GM19455 (cell line): Measurements from ENCODE around the gene PIWIL4.
"Not testable (repeated sequence)": the region's sequence is repeated elsewhere in the genome, so short reads cannot be mapped to it uniquely, and the experiment has no call there.

ENCODE experiments used
- ATAC-seq: cut with Tn5 transposase; IDR thresholded peaks from one replicate; pipeline ENCODE4 v1.9.1; 2021; ENCODE audit not compliant: unreplicated experiment

Gene PIWIL4

DNA sequence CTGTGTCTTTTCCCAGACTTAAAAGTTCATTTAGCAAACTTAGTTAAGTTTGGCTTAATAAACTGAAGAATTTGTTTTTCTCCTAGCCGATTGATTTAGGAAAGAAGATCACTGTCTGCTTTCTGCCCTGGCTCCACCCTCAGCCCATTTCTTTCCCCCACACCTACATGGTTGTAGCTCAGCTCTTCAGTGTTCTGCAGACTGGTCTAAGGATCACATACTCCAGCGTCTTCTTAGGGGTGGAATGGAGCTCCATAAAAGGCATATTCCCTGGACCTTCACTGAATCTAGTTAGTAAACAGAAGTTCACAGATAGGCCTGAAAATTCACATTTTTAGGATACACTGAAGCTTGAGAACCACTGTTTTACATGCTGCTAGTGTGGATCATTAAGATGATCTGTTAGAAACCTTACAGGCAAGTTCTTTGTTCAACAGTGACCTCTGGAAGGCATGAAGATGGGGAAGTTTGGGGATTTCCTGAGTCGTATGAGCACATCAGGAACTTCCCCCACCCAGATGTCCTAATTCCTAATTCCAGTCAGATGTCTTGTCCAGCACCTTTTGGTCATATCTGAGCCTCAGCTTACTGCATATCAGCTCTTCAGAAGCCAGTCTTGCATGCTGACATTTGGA, 16.8 kb downstream of the PIWIL4 start:
- ATAC-seq = no peak

GRCh38 chr11:94584978-94585377, 17.8 kb downstream of the PIWIL4 start:
- ATAC-seq = no peak

GRCh38 chr11:94585399-94585798, 18.2 kb downstream of the PIWIL4 start:
- no peak for ATAC-seq

- no peak for ATAC-seq
These were observed 19.4 kb downstream of the PIWIL4 start for GRCh38 chr11:94586546-94586945.

DNA sequence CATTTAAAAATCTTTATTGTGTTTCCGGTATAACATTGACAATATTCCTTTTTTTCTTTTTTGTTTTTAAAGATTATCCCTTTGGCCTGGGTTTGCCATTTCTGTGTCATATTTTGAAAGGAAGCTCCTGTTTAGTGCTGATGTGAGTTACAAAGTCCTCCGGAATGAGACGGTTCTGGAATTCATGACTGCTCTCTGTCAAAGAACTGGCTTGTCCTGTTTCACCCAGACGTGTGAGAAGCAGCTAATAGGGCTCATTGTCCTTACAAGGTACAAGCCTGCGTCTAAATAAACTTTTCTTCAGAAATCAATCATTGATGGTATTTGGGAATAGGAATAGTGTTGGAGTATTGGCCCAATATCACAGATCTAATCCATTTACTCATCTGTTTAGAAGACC, 19.8 kb downstream of the PIWIL4 start:
- ATAC-seq = no peak

GRCh38 chr11:94588366-94588942, 21.3 kb downstream of the PIWIL4 start:
- ATAC-seq = no peak

DNA sequence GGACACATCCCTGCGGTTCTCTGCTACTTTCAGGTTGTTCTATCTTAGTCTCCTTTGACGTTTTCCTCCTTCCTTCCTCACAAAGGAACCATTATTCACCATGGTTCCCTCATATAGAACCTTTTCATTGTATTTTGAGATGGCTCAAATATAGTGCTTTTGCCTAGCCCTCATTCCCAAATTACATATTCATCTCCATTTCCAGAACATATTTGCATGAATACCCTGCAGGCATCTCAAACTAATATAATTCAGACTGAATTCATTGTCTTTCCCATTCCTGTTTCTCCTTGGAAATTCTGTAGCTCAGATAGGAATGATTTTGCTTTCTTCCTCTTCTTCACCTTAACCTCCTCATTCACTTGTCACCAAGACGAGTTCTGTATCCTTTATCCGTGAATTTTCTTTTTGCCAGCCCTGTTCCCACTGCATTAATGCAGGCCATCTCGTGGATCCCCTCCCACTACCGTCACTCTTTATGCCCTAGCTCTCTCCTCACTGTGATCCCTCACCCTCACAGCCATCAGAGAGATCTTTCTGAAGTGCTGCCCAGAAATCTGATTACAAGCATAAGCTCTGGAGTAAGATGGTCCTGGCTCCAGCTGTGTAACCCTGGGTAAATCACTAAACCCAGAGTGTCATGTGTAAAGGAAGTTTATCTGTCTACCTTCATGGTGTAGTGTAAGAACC, 23.3 kb downstream of the PIWIL4 start:
- ATAC-seq = no peak

GRCh38 chr11:94593030-94593429, 25.9 kb downstream of the PIWIL4 start:
- ATAC-seq = peak; percentile 65

GRCh38 chr11:94595076-94595475, 27.9 kb downstream of the PIWIL4 start:
- no peak for ATAC-seq

- ATAC-seq = no peak
These were observed 30.7 kb downstream of the PIWIL4 start for GRCh38 chr11:94597896-94598295.

DNA sequence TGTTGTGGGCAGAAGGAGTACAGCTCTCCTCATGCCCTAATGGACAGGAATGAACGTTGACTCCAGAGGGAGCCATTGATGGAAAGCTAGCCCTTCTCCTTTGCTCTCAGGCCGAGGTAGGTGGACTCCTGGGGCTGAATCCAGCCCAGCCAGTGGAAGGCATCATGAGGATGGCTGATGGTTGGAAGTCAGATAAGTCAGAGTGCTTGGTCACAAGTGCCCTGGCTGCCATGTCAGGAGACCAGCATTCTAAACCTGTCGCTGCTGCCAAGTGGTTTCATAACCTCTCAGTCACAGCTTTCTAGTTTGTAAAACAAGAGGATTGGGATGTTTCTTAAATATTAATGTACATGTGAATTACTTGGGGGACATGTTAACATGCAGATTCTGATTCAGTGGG, 32.3 kb downstream of the PIWIL4 start:
- no peak for ATAC-seq

GRCh38 chr11:94602430-94603372, 35.5 kb downstream of the PIWIL4 start:
- ATAC-seq = peak; percentile 84

DNA sequence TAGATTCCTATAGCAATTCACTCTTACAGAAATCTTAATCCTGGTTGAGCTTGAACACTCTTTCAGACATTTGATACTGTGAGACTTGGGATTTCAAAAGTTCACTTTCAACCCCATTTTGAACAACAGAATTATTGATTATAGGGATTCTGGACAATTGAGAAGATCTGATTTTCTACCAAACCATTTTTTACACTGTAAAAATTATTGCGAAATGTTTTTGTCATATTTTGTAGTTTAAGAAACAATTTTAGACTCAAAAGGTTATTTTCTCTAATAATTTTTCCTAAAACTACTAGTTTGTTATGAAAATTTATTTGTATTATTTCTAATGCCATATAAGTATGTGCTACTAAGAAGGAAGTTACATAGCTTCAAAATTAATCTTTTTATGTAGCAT, 36.4 kb downstream of the PIWIL4 start:
- ATAC-seq = no peak

DNA sequence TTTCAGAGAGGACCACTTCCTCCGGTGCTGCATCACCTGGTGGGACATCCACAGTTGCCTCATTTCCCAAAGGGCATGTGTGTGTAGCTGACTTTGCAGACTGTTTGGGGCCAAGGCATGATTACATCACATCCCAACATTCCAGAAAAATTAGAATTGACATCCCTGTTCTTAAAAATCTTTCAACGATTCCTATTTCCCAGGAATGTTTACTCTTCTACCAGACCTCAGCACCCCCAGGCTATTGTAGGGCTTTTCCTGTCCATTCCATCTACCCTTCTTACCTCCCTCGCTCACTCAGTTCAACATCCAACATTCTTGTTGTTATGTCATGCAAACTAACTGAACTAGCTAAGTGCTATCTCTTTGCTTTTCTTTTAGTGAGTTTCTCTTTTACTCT, 37.3 kb downstream of the PIWIL4 start:
- no peak for ATAC-seq

DNA sequence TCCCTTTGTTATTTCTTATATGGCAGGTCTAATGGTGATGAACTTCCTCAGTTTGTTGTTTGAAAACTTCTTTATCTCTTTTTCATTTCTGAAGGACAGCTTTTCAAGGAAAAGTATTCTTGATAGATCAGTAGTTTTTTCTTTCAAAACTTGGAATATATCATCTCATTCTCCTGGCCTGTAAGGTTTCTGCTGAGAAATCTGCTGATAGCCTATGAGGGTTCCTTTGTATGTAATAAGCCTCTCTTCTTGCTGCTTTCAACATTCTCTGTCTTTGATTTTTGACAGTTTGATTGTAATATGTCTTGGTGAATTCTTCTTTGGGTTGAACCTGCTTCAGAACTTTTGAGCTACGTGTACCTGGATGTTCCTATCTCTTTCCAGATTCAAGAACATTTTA, 46.0 kb downstream of the PIWIL4 start:
- ATAC-seq = no peak

GRCh38 chr11:94623120-94623735, 56.1 kb downstream of the PIWIL4 start:
- peak; percentile 69 for ATAC-seq

DNA sequence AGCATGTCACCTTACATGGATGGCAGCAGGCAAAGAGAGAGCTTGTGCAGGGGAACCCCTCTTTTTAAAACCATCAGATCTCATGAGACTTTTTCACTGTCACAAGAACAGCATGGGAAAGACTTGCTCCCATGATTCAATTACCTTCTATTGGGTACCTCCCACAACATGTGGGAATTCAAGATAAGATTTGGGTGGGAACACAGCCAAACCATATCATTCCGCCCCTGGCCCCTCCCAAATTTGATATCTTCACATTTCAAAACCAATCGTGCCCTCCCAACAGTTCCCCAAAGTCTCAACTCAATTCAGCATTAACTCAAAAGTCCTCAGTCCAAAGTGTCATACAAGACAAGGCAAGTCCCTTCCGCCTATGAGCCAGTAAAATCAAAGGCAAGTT, 58.3 kb downstream of the PIWIL4 start:
- ATAC-seq = not testable (repeated sequence)

DNA sequence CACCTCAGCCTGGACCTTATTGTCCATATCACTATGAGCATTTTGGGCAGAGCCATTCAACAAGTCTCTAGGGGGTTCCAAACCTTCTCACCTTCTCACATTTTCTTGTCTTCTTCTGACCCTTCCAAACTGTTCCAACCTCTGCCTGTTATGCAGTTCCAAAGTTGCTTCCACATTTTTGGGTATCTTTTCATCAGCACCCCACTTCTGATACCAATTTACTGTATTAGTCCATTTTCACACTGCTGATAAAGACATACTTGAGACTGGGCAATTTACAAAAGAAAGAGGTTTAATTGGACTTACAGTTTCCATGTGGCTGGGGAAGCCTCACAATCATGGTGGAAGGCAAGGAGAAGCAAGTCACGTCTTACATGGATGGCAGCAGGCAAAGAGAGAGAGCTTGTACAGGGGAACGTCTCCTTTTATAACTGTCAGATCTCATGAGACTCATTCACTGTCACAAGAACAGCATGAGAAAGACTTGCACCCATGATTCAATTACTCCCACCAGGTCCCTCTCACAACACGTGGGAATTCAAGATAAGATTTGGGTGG, 59.9 kb downstream of the PIWIL4 start:
- not testable (repeated sequence) for ATAC-seq

DNA sequence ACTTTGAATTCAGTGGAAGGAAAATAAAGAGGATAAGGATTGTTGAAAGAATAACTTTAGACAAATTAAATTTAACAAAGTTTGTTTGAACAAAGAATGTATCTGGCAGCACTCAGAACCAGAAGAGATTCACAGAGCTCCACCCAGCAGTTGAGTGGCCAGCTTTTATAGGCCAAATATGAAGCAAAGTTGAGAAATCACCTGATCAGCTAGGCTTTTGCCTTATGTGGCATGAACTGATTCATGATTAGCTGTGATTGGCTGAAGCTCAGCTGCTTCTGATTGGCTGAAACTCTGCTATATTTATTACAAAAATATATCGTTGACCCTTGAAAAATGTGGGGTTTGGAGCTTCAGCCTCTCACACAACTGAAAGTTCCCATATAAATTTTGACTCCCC, 62.6 kb downstream of the PIWIL4 start:
- no peak for ATAC-seq

DNA sequence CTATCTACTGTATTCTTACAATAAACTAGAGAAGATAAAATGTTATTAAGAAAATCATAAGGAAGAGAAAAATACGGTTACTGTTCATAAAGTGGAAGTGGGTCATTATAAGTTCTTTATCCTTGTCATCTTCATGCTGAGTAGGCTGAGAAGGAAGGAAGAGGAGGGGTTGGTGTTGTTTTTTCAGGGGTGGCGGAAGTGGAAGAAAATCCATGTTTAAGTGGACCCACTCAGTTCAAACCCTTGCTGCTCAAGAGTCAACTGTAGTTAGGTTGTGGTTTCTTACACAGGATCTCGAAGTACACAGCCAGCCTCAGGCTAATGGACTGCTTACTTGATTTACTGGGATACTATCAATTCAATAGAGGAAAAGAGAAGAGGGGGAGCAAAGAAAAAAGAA, 63.1 kb downstream of the PIWIL4 start:
- ATAC-seq = no peak

- no peak for ATAC-seq
These were observed 65.2 kb downstream of the PIWIL4 start for GRCh38 chr11:94632356-94632755.
